ENCODE measurements around the gene CPLX3. TPM values are rescaled to one million over a fixed set of nuclear protein-coding genes. Genes with fewer than 3 reads are reported as not detected.

The CPLX3 gene
- total and polyA plus RNA-seq, 2 of the 8 experiments (the other 6 are each of a cell fraction or from before 2014, with no cell fraction given): 0.17 TPM; not detected in 1

DNA sequence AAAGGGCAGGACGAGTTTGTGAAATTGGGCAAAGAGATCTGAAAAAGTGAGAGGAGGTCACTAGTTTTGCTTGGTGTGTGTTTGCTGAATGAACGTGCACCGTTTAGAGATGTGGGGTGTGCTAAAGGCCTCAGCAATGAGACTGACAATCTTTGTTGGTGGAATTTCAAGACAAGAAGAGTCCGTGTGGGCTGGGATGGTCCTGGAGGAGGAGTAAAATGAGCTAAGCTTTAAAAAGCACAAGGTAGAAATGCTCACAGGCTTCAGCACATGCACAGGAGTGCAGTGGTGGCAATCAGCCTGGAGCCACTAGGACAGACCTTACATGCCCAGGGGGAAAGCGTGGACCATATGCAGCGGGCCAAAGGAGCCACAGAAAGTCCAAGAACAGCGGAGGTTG is 1.5 kb upstream of the CPLX3 start:
- Histone ChIP-seq H3K79me2 (ENCODE audit: control insufficient read depth in 1 of 2, insufficient read depth in 2 of 2, low read length in 2 of 2) (no peaks in the 10 kb centered on the region), H4K5ac (ENCODE audit: insufficient read length, low read depth, low read length) (no peak overlapping the region), H2BK15ac (ENCODE audit: low read length) (no peak overlapping the region), H3K79me1 (ENCODE audit: low read depth, low read length) (no peaks in the 10 kb centered on the region), H2AFZ (ENCODE audit: low read length) (no peak overlapping the region), H3K9ac (replicated peaks in 1 of 4; ENCODE audit: extremely low read depth in 1 of 4, low read depth in 3 of 4, low read length in 3 of 4) (no peak overlapping the region), H3K4me2 (ENCODE audit: insufficient read depth in 1 of 2, low read depth in 2 of 2, low read length in 2 of 2) (no peak overlapping the region), H2BK20ac (ENCODE audit: low read length) (no peak overlapping the region), H3K14ac (ENCODE audit: insufficient read length) (no peak overlapping the region), H3K36me3 (ENCODE audit: control insufficient read depth in 2 of 4, insufficient read depth in 4 of 4, low read length in 3 of 4) (no peaks in the 10 kb centered on the region), H3K56ac (replicated peaks; ENCODE audit: insufficient read length, low read depth, low read length) (no peak overlapping the region), H3K9me3 (ENCODE audit: insufficient read depth in 2 of 2, low read depth in 1 of 2, low read length in 1 of 2) (no peaks in the 10 kb centered on the region), H3K4me3 (ENCODE audit: extremely low read depth in 1 of 4, insufficient read depth in 2 of 4, low read depth in 3 of 4, low read length in 4 of 4) (no peak overlapping the region), H2BK5ac (ENCODE audit: low read depth, low read length) (no peak overlapping the region), H2BK12ac (ENCODE audit: low read depth, low read length) (no peak overlapping the region), H4K20me1 (replicated peaks in 1 of 2; ENCODE audit: control insufficient read depth in 1 of 2, insufficient read depth in 2 of 2, low read length in 2 of 2) (peaks cover 0 to 2% of the 10 kb centered on the region in 2 experiments), H4K8ac (ENCODE audit: extremely low read depth, insufficient read depth, low read length) (no peak overlapping the region), H2AK5ac (ENCODE audit: low read depth, low read length) (no peak overlapping the region), H3K27me3 (replicated peaks in 1 of 4; ENCODE audit: control insufficient read depth in 3 of 4, extremely low read depth in 1 of 4, insufficient read depth in 3 of 4, low read length in 3 of 4) (peaks cover 4 to 47% (median 29%) of the 10 kb centered on the region in 4 experiments), H3K18ac (ENCODE audit: extremely low read depth, low read length) (no peak overlapping the region), H3K4me1 (replicated peaks in 1 of 4; ENCODE audit: control insufficient read depth in 3 of 4, insufficient read depth in 4 of 4, low read length in 3 of 4) (peaks cover 0 to 14% (median 5%) of the 10 kb centered on the region in 4 experiments; a peak in 4 of 7 replicates), H3K23me2 (ENCODE audit: low read depth, low read length) (0 out of 2 replicates have a peak, but pooled peaks cover 4% of the 10 kb centered on the region), H3K27ac (ENCODE audit: low read depth, low read length) (no peak overlapping the region), H2BK120ac (replicated peaks; ENCODE audit: low read depth, low read length) (no peak overlapping the region), H3K4ac (replicated peaks; ENCODE audit: insufficient read length, low read depth, low read length) (no peak overlapping the region), H4K91ac (replicated peaks; ENCODE audit: insufficient read length, low read length) (no peak overlapping the region), H3K23ac (ENCODE audit: insufficient read length) (no peak overlapping the region)
- 84% methylated on average over 7 of the region's 7 CpGs; no CpG with 5 or more reads in 1 of the 2 experiments for WGBS, 2 experiments (ENCODE audit: extremely low coverage in 1 of 2, insufficient coverage in 1 of 2, insufficient read length in 1 of 2, insufficient replicate concordance in 2 of 2, low coverage in 1 of 2, low lambda C conversion rate in 2 of 2, missing lambda C conversion rate in 1 of 2)
- ChIA-PET CTCF (ENCODE audit: partially characterized antibody) (interaction anchor here (1.1 to 15.7 kb wide), 16 partner anchors 11 to 194 kb away, joined by 3 to 135 read pairs (median 8); partner anchors contain the start of genes CSK and LMAN1L), POLR2A (ENCODE audit: partially characterized antibody) (no interaction called here)
- FAIRE-seq: no peak
- TF ChIP-seq RFX5 (IDR thresholded peaks at IDR 0.05; ENCODE audit: borderline replicate concordance, low read depth, low read length) (no peak), NRF1 (IDR thresholded peaks at IDR 0.05; ENCODE audit: low read depth, low read length) (no peak)
- TF ChIP-seq, protein P1, sequence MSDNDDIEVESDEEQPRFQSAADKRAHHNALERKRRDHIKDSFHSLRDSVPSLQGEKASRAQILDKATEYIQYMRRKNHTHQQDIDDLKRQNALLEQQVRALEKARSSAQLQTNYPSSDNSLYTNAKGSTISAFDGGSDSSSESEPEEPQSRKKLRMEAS (IDR thresholded peaks at IDR 0.05): no peak
- DNase-seq (ENCODE audit: low read depth in 1 of 2, low spot score in 2 of 2): no peak

All from H1 (cell line).